Skeletal muscle tissue (tissue), 4 donors: Measurements from ENCODE around the gene XIRP2. TPM values are rescaled to one million over a fixed set of nuclear protein-coding genes. Genes with fewer than 3 reads are reported as not detected.

Source experiments
- H3K27ac ChIP-seq: one replicate; pipeline ENCODE4 v1.7.0; 2013; ENCODE audit warnings: mild to moderate bottlenecking, low read depth, low read length, inconsistent platforms
- H3K27me3 ChIP-seq, 3 donors: one replicate each; pipeline ENCODE4 v1.7.0; 2013; ENCODE audit warnings: low read length in 3 of 3; ENCODE audit not compliant: control insufficient read depth in 3 of 3, insufficient read depth in 3 of 3
- H3K36me3 ChIP-seq, 3 donors: one replicate each; pipeline ENCODE4 v1.7.0; 2013; ENCODE audit warnings: low read length in 3 of 3; ENCODE audit not compliant: control insufficient read depth in 3 of 3, insufficient read depth in 3 of 3
- H3K4me1 ChIP-seq, 3 donors: one replicate each; pipeline ENCODE4 v1.7.0; 2013; ENCODE audit warnings: low read length in 3 of 3, mild to moderate bottlenecking in 3 of 3; ENCODE audit not compliant: control insufficient read depth in 3 of 3, insufficient read depth in 3 of 3
- H3K4me3 ChIP-seq, 3 donors: one replicate each; pipeline ENCODE4 v1.7.0; 2013; ENCODE audit warnings: low read length in 3 of 3
- H3K9ac ChIP-seq, 3 donors: one replicate each; pipeline ENCODE4 v1.7.0; 2013; ENCODE audit warnings: low read length in 3 of 3, mild to moderate bottlenecking in 3 of 3, moderate library complexity in 2 of 3, low read depth in 1 of 3
- H3K9me3 ChIP-seq, 3 donors: one replicate each; pipeline ENCODE4 v1.7.0; 2013; ENCODE audit warnings: low read length in 3 of 3; ENCODE audit not compliant: control insufficient read depth in 3 of 3
- total RNA-seq: library from RNA; depleted of rRNA; stranded (reverse); fragments of >200 nt; gene quantifications from one replicate; pipeline ENCODE4 v1.2.3, GENCODE V29; 2014
- donor health status: Osteomylitis.

XIRP2 gene
- total RNA-seq, 1 donor from 2014 or later, result 38.6 TPM

DNA sequence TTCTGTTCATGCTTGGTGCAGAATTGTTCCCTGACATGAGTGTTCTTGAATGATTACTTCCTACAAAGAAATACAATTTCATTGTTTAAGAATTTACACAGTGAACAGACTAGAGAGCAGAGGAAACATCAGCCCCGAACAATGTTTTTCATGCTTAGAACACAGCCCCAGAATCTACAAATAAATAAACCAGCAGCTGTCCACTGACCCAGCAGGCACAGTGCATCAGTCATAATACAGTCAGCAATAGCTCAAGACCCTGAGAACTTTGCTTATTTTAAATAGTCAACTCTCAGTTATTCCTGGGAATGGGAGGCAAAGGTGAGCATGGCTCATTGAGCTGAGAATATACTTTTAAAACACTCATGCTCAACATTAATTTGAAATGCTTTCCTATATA lies 38.4 kb downstream of the XIRP2 start:
- Histone ChIP-seq H3K9me3 (no peaks in the 10 kb centered on the region), H3K9ac (no peak overlapping the region), H3K27me3 (no peaks in the 10 kb centered on the region)

DNA sequence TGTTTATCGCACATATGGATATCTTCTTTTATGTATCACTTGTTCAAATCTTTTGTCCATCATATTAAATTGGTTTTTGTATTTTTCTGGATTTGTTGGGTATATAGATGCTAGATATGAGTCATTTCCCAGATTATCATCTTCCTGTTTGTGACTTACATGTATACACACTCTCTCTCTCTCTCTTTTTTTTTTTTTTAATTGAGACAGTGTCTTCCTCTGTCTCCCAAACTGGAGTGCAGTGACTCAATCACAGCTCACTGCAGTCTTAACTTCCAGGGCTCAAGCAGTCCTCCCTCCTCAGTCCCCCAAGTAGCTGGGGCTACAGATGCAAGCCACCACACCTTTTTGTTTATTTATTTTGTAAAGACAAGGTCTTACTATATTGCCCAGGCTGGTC lies 43.8 kb downstream of the XIRP2 start:
- H3K4me3 ChIP-seq, result no peak overlapping the region
- no peaks in the 10 kb centered on the region for H3K27me3 ChIP-seq
- no peak overlapping the region for H3K9ac ChIP-seq
- no peaks in the 10 kb centered on the region for H3K4me1 ChIP-seq
- no peaks in the 10 kb centered on the region for H3K9me3 ChIP-seq
- H3K36me3 ChIP-seq, result no peaks in the 10 kb centered on the region
- H3K27ac ChIP-seq, result no peak overlapping the region

More for the DNA sequence above, 38.4 kb downstream of the XIRP2 start:
- Histone ChIP-seq H3K4me3 (no peak overlapping the region), H3K36me3 (no peaks in the 10 kb centered on the region), H3K27ac (no peak overlapping the region), H3K4me1 (no peaks in the 10 kb centered on the region)

DNA sequence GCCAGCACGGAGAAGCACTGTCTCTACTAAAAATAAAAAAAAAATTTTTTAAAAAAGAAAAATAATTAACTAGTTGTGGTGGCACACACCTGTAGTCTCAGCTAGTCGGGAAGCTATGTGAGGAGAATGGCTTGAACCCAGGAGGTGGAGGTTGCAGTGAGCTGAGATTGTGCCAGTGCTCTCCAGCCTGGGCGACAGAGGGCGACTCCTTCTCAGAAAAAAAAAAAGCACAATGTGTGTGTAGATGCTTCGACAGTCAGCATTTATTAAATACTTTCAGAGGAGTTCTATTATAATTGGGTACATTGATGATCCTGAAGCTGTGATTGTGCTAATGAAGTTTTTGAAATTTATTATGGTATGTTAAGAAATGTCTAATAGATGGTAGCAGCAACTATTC lies 46.5 kb downstream of the XIRP2 start:
- Histone ChIP-seq H3K27me3 (no peaks in the 10 kb centered on the region), H3K27ac (no peak overlapping the region), H3K4me3 (no peak overlapping the region), H3K36me3 (no peaks in the 10 kb centered on the region), H3K9ac (no peak overlapping the region), H3K9me3 (no peaks in the 10 kb centered on the region), H3K4me1 (no peaks in the 10 kb centered on the region)

DNA sequence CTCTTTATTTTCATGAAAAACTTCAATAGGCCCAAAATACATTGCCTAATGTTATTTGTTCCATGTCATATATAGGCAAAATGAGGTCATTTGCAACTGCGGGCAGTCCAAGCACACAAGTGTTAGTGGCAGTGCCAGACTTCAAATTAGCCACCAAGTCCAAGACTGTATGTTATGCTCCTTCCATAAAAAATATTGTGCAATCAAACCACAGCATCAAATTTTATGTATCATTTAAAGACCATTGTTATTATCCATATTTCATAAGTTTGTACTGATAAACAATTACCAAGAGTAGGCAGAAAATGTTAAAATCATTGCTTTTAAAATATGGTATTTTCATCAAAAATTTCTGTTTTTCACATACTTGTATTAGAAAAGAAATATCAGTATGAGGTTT lies 54.1 kb downstream of the XIRP2 start:
- Histone ChIP-seq H3K9me3 (peaks cover 0 to 2% (median 0%) of the 10 kb centered on the region in 3 donors), H3K27ac (no peak overlapping the region), H3K27me3 (no peaks in the 10 kb centered on the region), H3K4me1 (no peaks in the 10 kb centered on the region), H3K9ac (no peak overlapping the region), H3K36me3 (no peaks in the 10 kb centered on the region), H3K4me3 (no peak overlapping the region)

DNA sequence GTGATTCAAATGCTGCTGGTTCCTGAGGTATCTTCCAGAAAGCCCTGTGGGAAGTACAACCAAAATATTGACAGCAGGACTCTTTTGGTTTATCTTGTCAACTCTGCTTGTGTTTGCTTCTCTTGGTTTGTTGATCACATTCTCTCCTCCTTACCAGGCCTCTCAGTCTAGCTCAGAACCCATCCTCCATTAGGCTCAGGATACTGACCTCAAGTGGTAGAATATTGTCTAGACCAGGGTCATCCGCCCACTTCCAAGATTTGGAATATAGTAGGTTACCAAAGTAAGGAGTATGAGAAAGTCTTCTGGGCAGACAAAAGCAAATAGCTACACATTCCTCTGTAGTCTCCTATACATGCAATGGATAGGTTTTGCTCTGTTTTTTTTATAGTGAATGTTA lies 56.6 kb downstream of the XIRP2 start:
- no peaks in the 10 kb centered on the region for H3K27me3 ChIP-seq
- H3K4me1 ChIP-seq, result no peaks in the 10 kb centered on the region
- H3K36me3 ChIP-seq, result no peaks in the 10 kb centered on the region
- no peak overlapping the region for H3K27ac ChIP-seq
- H3K4me3 ChIP-seq, result no peak overlapping the region
- H3K9me3 ChIP-seq, result peaks cover 0 to 2% (median 0%) of the 10 kb centered on the region in 3 donors
- H3K9ac ChIP-seq, result no peak overlapping the region

DNA sequence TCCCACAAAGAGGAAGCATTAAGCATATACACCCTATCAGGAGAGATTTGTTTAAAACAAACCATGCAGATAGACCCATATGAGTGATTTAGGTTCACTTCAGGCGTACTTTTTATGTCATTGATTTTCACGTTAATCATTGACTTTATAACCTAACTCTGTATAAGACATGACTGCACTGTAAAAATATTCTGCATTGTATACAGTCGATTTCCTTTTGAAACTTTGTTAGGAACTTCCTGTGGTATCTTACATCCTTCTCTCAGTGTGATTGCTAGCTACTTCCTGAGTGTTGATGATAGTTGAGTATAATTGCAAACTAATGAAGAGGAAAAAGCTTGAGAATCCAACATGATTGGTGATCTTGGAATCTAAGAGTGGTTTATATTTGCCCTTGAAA lies 69.4 kb downstream of the XIRP2 start:
- Histone ChIP-seq H3K9ac (no peak overlapping the region), H3K36me3 (no peaks in the 10 kb centered on the region), H3K27me3 (no peaks in the 10 kb centered on the region), H3K27ac (no peak overlapping the region), H3K9me3 (no peaks in the 10 kb centered on the region), H3K4me1 (peaks cover 0 to 5% (median 5%) of the 10 kb centered on the region in 3 donors), H3K4me3 (no peak overlapping the region)

DNA sequence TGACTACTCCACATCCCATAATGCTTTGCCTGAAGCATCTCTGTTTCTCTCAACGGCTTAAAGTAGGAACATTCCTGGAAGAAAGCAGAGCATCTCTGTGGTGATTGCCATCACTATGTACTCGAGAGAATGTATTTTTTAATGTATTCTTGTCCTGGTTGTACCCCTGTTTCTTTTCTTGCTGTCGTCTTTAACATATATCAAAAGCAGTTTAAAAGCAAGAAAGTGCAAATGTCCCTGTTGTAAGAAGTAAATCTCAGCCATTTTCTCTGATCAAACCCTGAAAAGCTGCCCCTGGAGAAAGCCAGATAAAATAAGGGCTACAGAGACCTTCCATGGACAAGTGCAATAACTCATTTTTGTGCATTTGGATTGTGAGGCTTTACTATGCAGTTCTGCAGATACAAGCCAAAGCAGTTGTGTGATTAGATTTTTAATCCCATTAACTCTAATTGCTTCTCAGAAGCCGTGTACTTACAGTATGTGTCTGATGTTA lies 70.8 kb downstream of the XIRP2 start:
- no peak overlapping the region for H3K4me3 ChIP-seq
- H3K27ac ChIP-seq, result no peak overlapping the region
- H3K9ac ChIP-seq, result no peak overlapping the region
- no peaks in the 10 kb centered on the region for H3K27me3 ChIP-seq
- H3K4me1 ChIP-seq, result peaks cover 0 to 5% (median 5%) of the 10 kb centered on the region in 3 donors
- H3K36me3 ChIP-seq, result no peaks in the 10 kb centered on the region
- H3K9me3 ChIP-seq, result no peaks in the 10 kb centered on the region

DNA sequence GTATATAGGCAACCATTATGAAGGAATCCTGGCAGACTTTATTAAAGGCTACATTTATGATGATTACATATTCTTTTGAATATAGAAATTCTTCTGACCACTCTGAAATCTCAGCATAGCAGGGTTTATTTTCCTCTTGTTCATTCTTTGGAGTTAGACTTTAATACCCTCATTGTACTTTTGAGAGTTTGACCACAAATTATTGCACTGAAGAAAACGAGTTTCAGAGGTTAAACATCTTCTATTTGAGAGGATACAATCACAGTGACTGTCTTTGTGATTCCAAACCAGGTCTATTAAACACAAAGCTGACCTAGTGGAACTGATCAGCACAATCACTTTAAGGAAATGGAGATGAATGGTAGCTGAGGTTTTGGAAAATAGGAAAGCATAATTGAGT lies 71.3 kb downstream of the XIRP2 start:
- H3K36me3 ChIP-seq, result no peaks in the 10 kb centered on the region
- no peak overlapping the region for H3K4me3 ChIP-seq
- H3K27me3 ChIP-seq, result no peaks in the 10 kb centered on the region
- H3K27ac ChIP-seq, result no peak overlapping the region
- H3K4me1 ChIP-seq, result peaks cover 0 to 5% (median 5%) of the 10 kb centered on the region in 3 donors
- H3K9ac ChIP-seq, result no peak overlapping the region
- H3K9me3 ChIP-seq, result no peaks in the 10 kb centered on the region

DNA sequence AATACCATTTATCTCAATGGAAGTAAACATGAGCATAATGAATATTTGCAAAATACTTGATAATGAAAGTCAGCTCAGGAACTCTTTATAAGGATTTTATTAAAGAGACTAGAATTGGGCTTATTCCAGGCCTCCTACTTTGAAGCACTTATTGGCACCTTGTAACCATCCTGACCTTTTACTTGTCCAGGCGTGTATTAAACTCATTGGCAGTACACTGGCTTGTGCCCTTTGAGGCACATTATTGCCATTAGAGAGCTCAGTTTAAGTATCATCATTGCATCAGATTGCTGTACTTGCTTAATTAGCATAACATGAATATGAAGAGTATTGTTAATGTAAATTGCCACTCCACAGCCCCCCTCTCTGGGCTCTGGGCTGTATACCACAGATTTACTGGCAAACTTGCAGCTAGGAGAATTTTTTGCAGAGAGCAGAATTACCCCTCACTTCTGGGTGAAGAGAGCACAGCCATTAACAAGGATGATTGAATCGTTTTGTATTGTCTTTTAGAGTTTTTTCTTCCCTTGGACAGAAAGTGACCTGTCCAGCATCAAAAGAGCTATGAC lies 72.5 kb downstream of the XIRP2 start:
- H3K9ac ChIP-seq, result no peak overlapping the region
- no peaks in the 10 kb centered on the region for H3K36me3 ChIP-seq
- no peaks in the 10 kb centered on the region for H3K9me3 ChIP-seq
- no peak overlapping the region for H3K27ac ChIP-seq
- H3K4me3 ChIP-seq, result no peak overlapping the region
- no peaks in the 10 kb centered on the region for H3K27me3 ChIP-seq
- peaks cover 0 to 5% (median 5%) of the 10 kb centered on the region in 3 donors for H3K4me1 ChIP-seq

DNA sequence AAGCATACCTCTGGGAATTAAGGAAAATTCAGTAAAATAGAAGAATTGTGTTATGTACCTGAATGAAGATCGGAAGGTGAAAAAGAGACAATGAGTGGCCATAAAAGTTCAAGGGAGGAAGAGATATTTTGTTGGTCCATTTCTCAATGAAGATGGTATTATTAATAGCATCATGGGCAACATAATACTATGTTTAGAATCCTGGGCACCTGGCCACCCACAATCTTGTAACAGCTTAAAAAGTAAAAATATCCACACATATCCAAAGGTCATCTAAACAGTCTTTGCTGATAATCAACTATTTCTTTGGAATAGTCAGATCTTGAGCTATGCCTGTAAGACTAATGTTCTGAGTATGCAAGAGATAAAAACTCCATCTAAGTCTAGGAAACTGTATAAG lies 73.7 kb downstream of the XIRP2 start:
- no peaks in the 10 kb centered on the region for H3K27me3 ChIP-seq
- H3K36me3 ChIP-seq, result no peaks in the 10 kb centered on the region
- H3K27ac ChIP-seq, result no peak overlapping the region
- no peaks in the 10 kb centered on the region for H3K9me3 ChIP-seq
- no peak overlapping the region for H3K4me3 ChIP-seq
- H3K4me1 ChIP-seq, result peaks cover 0 to 5% (median 5%) of the 10 kb centered on the region in 3 donors
- H3K9ac ChIP-seq, result no peak overlapping the region
